ENCODE measurements around the gene MST1.
"Not testable (repeated sequence)": the region's sequence is repeated elsewhere in the genome, so short reads cannot be mapped to it uniquely, and the experiment has no call there.

DNA sequence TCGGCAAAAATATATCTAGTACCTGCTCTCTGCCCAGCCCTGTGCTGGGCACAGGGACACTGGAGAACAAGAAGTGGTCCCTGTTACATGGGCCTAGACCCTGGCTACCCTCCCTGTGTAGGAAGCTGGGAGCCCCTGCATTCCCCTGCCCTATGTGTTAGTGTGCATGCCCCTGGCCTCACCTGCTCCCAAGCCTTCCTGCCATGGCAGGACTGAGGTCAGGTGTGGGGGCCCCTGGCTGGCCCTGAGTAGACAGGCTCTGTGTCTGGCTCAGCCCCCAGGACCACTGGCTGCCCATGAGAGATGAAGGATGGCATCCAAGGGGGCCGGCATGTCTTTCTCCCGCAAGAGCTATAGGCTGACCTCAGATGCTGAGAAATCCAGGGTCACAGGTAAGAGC lies 1.6 kb upstream of the MST1 start:
- TF ChIP-seq POLR2A (IDR thresholded peaks at IDR 0.05) = not testable (repeated sequence)
- TF ChIP-seq, protein P1, sequence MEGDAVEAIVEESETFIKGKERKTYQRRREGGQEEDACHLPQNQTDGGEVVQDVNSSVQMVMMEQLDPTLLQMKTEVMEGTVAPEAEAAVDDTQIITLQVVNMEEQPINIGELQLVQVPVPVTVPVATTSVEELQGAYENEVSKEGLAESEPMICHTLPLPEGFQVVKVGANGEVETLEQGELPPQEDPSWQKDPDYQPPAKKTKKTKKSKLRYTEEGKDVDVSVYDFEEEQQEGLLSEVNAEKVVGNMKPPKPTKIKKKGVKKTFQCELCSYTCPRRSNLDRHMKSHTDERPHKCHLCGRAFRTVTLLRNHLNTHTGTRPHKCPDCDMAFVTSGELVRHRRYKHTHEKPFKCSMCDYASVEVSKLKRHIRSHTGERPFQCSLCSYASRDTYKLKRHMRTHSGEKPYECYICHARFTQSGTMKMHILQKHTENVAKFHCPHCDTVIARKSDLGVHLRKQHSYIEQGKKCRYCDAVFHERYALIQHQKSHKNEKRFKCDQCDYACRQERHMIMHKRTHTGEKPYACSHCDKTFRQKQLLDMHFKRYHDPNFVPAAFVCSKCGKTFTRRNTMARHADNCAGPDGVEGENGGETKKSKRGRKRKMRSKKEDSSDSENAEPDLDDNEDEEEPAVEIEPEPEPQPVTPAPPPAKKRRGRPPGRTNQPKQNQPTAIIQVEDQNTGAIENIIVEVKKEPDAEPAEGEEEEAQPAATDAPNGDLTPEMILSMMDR (IDR thresholded peaks at IDR 0.05) = not testable (repeated sequence)

All from adrenal gland (tissue), 5 donors.